NCI-H2081 (cell line): ENCODE data around the gene CHRND.
A peak's percentile ranks its signal among the peaks of the same experiment; 100 is the strongest.

Source experiments
- DNase-seq, 2 experiments: peaks; one replicate each; lab custom pipeline; 2025; lab: John Stamatoyannopoulos, UW

Gene CHRND

DNA sequence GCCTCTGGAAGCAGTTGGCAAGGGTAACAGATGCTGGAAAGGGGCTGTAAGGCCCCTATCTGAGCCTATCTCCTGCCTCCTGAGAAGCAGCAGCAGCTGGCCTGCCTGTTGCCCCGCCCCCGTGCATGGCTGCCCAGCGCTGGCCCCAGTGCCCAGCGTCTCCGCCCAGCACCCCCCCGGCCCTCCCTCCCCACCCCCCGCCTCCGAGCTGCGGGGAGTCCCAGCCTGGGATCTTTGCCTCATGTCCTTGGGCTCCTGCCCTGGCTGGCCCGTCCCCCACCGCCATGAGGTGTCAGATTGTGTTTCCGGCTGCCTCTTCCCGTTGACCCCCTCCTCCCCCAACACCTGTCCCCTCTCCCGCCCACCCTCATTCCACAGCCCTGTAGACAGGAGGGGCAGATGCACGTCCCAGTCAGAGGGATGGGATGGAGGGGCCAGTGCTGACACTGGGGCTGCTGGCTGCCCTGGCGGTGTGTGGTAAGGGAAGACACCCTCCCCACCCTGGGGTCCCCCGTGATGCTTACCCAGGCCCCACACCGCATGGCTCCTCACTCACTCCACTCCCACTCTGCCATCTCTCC, at the start of gene CHRND:
Gene CHRND (plus strand): TSS at position 370 of the 581 bp plus-strand sequence. CDS start 56 bp downstream, at position 426.
- DNase-seq, result no peak

DNA sequence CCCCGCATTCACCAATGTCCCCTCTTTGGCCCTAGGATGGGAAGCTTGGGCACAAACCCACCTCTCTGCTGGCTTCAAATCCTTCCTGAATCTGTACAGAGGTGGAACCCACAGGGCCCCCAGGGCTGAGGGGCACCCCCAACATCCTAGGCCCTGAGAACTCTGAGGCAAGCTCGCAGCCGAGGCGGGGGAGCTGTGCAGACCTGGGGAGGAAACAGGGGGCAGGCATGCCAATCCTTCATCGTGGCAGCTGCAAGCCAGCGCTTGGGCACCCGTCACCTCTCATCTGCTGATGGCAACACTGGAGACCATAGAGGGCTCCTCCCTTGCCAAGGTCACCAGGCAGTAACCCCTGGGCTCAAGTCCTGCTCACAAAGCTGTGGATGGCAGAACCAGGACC, 49.2 kb upstream of the CHRND start:
- DNase-seq, result no peak

DNA sequence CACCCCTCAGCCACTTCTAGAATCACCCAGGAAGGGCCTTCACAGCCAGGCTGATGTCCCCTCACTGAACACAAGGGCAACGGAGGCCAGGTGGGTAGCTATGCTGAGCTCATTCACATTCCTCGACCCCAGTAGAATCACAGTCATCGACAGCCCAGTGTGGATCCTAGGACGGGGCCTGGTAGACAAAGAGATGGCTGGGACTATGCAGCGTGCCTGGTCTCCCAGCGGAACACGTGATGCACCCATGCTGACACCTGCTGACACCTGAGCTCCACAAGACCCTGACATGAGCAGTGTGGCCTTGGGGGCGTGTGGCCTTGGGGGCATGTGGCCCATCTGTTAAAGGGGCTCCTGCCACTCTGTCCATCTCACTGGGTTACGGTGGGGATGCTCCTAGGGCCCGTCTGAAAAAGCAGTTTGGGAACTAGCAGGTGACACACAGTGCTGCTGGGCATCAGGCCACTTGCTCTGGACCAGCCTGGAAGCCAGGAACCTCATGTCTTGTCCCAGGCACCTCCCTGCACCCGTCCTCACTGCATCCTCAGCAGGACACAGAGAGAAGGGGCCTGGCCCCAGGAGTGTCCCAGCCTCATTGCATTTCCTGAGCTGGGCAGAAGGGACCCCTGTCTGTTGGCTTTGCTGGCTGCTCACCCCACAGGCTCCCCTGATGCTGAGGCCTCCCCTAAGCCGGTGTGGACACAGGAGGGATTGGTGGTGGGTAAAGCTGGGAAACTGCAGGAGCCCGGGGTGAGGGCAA, 48.0 kb upstream of the CHRND start:
- no peak for DNase-seq

DNA sequence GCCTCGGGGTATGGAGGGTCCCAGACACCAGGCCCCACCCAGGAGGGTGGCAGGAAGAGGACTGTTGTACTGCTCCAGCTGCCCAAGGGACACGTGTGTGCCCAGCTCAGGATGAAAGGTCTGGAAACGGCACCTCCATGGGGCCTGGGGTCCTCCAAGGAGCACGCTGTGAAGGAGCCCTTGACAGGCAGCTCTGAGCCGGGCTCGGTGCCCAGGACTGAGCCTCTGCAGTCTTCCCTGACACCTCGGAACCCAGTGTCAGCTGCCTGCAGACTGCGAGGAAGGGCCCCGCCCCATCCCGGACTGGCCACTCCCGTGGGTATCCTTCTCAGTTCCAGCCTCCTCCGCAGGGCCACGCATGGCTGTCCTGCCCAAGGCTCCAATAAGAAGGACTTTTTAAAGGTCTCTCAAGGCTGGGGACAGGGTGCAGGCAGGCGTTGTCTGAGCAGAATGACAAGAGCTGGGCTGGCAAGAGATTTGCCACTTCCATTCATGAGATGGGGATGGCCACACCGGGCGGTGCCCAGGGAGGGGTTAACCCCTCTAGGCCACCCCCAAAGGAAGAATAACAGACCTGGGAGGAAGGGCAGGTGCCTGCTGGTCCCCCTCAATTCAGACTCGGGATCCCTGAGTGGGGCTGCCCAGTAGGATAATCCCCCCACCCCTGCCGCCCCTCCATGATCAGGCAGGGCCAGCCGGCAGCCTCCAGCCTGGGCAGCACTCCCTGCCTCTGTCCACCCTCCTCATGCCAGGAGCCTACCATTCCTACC, 47.2 kb upstream of the CHRND start:
- no peak for DNase-seq

DNA sequence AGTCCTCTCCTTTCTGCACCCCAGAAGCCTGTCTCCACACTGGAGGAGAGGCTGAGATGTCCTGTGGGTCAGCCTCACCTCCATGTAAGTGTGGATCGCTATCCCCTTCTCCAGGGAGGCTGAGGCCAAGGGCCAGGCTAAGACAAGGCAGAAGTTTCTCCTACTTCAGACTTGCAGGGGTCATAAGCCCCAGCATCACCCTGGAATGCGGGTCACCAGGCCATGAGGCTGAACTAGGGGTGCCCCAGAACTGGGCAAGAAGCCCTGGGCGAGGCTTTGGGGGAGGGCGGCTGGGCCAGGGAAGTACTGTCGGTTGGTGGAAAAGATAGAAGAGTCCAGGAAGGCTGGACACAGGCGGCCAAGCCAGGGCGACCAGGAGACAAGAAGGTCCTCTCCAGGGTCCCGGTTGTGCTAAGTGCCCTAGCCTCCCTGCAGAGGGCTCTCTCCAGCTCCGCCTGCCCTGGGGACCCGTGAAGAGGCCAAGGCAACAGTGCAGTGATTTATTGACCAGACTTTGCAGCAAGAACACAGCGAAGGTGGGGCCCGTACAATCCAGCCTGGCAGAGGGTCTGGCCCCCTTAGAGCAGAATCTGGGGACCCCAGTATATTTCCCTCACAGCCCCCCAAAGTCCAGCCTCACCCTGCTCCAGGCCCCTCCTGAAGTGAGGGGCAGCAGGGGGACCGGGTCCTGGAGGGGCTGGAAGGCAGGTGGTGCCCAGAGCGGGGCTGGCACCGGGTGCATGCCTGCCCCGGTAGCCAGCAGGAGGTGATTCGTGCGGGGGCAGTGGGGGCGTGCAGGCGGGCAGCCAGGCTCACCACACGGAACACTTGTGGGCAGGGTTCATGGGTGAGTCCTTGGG, 46.4 kb upstream of the CHRND start:
- no peak for DNase-seq

DNA sequence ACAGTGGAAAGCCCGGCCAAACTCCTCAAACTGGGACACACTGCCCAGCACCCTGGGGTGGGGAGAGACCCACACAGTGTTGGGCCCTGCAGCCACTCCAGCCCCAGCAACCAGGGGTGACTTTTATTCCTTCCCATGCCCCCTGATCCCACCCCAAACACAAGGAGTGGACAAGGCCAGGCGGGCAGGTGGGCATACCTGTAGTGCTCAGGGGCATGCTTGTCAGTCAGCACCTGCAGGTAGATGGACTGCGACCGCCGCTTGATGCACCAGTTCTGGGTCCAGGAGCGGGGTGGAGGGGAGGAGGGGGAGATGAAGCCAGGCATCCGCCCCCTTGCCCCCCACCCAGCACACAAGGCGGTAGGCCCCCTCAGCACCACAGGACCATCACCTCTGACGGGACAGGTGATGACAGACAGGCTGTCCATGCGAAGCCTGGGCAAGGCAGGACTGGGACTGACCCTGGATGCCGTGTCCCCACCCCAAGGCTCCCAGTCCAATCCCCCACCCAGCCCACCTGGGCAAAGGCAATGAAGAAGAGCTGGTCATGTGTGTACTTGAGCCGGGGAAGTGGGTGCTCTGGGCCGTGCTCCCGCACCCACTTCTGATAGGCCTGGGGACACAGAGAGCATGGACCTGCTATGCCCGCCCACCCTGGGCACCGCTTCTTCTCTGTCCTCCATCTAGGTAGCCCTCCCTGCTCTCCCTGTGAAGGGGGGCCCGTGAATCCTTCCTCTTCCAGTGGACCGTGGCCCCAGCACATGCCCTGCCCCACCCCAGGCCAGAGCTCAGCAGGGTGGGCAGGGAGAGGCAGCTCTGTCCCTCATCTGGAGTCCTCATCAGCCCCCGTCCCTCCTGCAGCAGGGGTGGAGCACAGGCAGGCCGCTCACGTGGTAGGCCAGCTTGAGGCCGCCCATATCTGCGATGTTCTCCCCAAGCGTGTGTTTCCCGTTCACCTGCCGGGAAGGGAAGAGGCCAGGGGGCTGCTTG, 45.5 kb upstream of the CHRND start:
- DNase-seq, result no peak

DNA sequence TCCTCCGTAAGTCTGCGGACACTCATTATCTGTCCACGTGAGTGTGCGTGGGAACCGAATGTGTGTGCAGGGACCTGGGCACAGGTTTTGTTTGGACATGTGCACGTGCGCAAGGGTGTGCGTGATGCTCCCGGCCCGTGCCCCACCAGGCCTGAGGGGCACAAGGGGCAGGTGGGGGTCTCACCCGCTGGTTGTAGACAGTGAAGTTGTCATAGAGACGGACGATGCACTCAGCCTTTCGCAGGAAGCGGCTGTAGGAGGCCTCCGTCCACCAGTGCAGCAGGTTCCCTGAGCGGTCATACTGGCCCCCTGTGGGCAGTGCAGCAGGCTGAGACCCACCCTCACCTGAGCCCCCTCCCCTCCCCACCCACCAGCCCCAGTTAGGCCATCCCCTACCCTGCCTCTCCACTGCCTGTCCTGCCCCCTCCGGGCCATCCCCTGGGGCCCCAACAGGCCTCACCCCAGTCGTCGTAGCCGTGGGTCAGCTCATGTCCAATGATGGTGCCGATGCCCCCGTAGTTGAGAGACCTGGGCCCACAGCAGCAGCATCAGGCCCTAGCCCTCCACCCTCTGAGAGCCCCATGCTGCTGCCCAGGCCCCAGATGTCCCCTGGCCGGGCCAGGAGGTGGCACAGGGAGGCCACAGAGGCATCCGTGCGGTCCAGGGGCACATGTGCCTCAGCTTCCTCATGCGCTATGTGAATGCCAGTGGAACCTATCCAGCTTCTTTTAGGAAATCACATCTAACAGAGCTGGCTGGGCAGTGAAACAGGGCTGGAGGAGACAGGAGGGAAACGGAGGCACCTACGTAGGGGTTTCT, 44.4 kb upstream of the CHRND start:
- DNase-seq, result no peak

DNA sequence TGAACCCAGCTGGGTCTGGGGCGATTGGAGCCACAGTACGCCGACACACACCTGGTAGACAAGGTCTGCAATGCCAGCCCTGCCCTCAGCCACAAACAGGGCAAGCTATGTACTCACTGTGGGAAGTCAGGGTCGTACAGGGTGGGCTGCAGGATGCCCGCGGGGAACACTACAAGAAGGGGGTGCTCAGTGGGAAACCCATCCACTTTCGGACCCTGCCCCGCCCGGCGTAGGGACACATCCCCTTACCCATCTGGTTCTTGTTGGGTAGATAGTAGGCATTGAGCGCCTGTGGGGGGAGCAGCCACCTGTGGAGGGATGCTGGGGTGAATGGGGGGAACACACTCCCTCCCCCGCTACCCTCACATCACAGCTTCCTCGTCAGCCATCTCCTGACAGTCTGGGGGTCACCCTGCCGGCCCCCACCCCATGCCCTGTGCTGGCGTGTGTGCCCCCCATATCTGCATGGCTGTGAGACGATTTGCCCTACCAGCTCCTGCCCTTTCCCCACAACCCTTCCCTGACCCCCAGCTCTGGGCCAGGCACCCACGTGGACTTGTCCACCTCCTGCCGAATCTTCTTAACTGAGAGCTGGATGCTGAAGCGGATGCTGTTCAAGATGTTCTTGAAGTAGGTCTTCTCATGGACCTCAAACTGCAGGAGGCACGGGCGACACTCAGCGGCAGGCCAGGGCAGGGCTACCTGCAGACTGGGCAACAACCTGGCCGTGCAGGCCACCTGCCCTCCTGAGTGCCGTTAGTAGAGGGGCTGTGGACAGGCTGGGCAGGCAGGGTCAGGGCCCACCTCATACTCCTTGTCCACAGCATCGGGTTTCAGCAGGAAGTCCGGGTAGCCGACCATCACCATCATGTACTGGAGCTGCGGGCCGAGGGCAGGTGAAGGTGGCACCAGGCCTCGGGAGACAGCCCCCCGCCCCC, 43.4 kb upstream of the CHRND start:
- no peak for DNase-seq

DNA sequence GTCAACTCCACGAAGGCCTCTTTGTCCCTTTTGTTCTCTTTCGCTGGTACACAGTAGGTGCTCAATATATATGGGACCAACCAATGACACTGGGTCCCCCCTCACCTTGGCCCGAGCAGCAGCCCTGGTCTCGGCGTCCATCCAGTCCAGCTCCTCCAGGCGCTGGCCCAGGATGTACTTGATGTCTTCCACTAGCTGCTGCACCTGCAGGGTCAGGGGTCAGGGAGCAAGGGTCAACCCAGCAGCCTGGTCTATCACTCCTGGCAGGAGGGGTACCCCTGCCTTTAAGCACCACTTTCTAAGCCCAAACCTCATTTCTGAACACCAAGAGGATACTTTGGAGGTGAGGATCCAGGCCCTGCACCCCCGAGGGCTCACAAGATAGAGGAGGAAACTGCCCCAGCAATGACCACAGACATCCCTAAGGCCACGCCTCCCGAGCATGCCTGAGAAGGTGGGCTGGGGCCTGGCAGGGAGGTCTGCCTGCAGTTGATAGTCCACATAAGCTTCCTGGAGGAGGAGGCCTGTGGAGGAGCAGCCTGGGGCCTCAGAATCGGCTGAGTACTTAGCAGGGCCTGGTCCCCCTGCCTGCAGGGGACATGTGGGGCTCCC, 42.5 kb upstream of the CHRND start:
- DNase-seq, result no peak

DNA sequence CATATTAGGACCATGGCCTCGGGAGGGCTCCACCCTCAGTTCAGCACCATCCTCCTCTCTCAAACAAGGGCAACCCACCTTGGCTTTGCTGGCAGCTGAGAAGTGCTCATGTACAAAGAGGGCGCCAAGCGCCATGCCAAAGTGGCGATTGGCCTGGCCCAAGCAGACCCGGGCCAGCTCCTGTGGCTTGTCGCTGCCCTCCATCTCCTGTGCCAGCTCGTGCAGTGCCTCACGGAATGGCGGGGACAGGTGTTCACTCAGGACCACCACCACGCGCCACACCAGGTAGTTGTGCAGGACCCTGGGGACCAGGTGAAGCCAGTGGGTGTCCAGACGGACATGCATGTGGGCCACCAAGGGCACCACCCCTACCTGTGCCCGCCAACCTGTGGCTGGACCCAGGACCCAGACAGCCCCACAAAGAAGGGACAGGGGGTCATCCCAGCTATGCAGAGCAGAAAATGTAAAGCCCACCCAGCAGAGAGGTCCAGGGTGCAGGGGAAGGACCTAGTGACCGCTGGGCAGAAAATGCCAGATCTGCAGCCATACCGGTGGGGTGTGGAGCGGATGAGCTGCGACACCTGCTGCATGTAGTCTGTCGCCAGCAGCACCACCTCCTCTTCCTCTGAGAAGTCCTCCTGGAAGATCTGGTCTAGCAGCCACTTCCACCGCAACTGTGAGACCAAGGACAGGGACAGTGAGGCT, 41.9 kb upstream of the CHRND start:
- DNase-seq, result no peak

DNA sequence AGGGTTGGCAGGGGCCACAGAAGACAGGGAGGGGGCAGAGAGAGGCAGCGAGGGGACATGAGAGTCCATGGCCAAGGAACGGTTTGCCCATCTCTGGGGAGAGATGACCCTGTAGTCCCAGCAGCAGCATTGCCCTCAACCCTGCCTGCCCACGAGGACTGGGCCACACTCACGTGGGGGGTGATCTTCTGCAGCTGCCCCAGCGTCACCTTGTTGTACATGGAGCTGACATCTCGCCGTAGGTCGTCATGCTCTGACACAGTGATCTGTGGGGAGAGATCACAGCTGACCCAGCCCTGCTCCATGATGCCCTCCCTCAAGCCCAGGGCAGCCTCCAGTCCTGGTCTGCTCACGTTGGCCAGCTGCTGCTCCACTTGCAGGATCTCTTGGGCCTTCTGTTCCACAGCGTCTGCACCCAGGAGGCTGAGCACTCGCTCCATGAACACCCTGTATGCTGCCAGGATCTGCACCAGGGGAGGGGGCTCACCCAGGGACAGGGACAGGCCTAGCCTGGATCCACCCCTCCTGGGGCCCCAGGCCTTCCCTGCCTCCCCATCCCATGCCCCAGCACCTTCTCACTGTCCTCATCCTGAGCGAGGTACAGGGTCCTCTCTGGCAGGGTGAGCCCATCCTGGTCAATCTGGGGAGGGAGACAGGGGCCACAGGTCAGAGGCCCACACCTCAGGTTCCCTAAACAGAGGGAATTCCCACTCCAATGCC, 41.2 kb upstream of the CHRND start:
- no peak for DNase-seq

DNA sequence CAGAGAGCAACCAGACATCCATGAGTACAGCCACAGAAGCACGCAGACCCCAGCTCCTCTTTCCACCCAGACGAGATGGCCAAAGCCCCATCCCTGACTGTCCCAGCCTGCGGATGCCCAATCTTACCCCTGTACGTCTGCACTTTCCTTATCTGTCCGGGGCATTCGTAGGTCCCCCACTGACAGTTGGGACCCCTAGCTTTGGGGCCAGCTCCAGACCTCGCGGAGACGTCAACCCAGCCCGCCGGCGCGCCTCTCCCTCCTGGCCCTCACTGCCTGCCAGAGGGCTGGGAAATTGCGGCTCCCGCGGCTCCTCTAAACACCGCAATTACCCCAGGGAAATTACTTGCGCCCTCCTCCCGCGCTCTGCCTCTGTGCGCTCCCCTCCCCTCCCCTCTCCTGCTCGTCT, 40.6 kb upstream of the CHRND start:
- DNase-seq, result peak; percentile 4 to 44

DNA sequence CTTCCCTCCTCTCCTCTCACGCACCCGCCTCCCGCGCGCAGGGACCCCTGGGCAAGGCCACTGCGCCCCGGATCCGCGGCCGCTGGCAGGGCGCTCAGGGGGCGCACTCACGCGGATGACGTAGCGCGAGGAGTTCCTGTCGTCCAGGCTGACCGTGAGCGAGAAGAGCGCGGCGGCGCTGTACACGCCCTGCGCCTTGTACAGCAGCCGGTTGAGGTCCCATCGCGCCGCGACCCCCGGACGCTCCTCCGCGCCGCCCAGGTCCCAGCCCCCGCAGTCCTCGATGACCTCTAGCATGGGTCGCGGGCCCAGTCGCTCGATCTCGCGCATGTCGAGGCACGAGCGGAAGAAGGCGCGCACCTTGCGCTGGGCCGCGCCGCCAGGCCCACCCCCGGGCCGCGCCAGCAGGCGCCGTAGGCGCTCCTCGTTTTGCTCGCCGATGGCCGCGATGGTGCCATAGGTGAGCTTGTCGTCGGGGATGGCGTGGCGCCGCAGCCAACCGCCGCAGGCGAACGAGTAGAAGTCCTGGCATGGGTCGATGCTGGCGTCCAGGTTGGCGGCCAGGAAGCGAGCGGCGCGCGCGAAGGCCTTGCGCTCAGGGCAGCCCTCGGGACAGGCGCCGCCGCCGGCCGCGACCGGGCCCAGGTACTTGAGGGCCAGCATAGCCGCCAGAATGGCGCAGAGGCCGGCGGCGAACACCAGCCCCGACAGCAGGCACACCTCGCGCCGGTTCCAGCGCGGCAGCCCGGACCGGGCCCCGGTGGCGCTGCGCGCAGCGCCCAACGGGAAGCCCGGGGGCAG, 40.0 kb upstream of the CHRND start:
- DNase-seq, result no peak

DNA sequence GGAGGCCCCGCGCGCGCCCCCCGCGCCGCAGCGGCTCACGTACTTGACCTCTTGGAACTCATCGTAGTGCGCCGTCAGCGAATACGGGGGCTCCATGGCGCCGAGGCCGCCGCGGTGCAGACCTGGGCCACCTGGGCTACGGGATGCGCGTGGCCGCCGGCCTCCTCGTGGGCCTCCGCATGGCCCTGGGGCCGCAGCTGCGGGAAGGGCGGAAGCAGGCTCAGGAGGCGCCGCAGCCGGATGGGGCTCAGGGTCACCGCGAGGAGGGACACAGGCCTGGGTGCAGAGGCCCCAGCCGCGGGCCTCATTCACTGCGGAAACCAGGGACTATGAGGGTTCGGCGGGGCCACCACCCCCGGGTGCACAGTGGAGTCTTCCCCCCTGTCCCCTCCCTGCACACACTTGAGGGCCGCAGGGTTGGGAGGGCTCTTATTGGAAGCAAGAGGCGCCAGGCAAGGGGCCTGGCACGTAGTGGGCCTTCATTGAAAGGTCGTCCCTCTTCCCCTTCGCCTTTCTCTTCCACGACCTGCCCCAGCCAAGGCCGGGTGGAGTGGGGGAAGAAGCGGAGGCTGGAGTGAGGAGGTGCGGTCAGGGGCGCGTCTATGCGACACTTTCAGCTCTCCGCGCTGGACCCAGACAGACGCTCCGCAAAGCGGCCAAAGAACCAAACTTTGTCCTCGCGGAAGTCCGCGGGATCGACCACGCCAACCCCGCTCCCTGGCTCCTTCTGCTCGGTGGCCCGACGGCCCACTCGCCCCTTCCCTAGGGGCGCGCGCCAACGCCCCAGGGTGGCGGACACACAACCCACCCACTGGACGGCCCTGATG, 39.2 kb upstream of the CHRND start:
- no peak for DNase-seq

DNA sequence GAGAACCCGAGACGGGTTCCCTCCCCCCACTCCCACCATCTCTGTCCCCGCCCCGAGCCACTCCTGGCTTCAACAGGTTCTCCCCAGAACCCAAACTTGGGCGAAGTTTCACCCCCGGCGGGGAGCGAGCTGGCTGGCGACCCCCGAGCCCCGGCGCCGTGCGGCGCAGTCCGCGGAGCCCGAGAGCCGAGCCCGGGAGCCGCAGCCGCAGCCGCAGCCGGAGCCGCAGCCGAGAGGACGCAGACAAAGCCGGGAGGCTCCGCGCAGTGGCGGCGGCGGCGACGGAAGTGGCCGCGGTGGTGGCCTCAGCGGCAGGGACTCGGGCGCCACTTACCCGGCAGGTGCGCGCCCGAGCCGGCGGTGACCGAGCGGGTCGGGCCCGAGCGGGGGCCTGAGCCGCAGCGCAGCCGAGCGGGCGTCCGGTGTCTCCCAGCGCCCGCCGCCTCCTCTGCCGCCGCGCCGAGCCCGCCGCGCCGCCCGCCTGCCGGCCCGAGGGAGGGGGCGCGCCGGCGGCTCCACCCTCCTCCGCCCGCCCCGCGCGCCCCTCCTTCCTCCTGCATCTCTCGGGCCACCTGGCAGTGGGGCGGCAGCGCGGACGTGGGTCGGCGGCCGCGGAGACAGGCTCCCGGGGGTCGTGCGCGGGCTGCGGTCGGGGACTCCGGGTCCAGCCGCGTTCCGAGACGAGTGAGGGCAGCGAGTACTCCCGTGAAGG, 38.4 kb upstream of the CHRND start, which contains the start of gene ECEL1:
Gene ECEL1 (minus strand): TSS at position 450 of the 712 bp plus-strand sequence. CDS start 1,181 bp downstream, outside the sequence.
- peak; percentile 36 to 62 for DNase-seq
